Measurements from ENCODE around the gene RUNX1.

DNA sequence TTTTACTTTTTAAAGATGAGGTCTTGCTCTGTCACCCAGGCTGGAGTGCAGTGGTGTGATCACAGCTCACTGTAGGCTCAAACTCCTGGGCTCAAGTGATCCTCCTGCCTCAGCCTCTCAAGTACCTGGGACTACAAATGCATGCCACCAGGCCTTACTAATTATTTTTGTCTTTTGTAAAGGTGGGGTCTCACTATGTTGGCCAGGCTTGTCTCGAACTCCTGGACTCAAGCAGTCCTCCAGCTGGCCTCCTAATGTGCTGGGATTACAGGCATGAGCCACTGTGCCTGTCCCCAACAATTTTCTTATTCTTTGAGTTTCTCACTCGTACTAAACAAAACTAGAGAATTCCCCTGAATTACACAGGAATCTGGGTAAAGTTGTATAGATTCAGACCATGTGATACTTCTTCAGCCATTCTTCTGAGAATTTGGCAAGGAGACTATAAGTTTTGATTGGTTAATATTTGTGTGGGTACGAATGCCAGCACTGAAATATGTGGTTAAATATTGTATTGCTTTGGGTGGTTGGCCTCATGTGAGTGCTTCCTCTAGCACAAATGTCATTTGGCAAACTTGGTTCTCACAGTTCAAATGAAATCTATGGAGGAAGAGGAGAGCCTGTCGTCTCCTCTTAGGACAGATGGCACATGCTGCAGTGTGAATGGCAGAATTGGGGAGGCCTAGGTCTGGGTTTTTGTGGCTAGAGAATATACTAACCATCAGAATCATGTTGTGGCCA lies 104.9 kb downstream of the RUNX1 start:
- no peak for TF ChIP-seq EP300 (IDR thresholded peaks at IDR 0.05; ENCODE audit: borderline replicate concordance in 1 of 2, control insufficient read depth in 1 of 2, low read depth in 2 of 2, low read length in 2 of 2)
- no peak for TF ChIP-seq POLR2A (IDR thresholded peaks at IDR 0.05; ENCODE audit: low read depth, low read length)
- no peak for TF ChIP-seq JUNB (IDR thresholded peaks at IDR 0.05)
- no peak for TF ChIP-seq CTCF (IDR thresholded peaks at IDR 0.05 in 2 of 3, conservative IDR thresholded peaks at IDR 0.05 in 1 of 3; ENCODE audit: control insufficient read depth in 2 of 3, extremely low read depth in 1 of 3, insufficient read depth in 1 of 3, low read depth in 3 of 3, low read length in 3 of 3)
- TF ChIP-seq POLR2AphosphoS5 (IDR thresholded peaks at IDR 0.05; ENCODE audit: low read length) = no peak
- TF ChIP-seq SIN3A (IDR thresholded peaks at IDR 0.05; ENCODE audit: low read depth, low read length) = no peak
- TF ChIP-seq RAD51 (IDR thresholded peaks at IDR 0.05) = no peak
- no peak for TF ChIP-seq ASH2L (IDR thresholded peaks at IDR 0.05; ENCODE audit: borderline replicate concordance, low read depth)
- TF ChIP-seq ZNF274 (IDR thresholded peaks at IDR 0.05; ENCODE audit: insufficient read depth, insufficient read length) = no peak
- TF ChIP-seq ZNF24 (IDR thresholded peaks at IDR 0.05) = no peak
- TF ChIP-seq, protein P1, sequence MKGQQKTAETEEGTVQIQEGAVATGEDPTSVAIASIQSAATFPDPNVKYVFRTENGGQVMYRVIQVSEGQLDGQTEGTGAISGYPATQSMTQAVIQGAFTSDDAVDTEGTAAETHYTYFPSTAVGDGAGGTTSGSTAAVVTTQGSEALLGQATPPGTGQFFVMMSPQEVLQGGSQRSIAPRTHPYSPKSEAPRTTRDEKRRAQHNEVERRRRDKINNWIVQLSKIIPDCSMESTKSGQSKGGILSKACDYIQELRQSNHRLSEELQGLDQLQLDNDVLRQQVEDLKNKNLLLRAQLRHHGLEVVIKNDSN (IDR thresholded peaks at IDR 0.05; ENCODE audit: borderline replicate concordance, extremely low read length, insufficient read depth, low read depth, low read length) = no peak

All from GM12878 (cell line).